K562 (cell line): ENCODE data around the gene FOXP4. TPM values are rescaled to one million over a fixed set of nuclear protein-coding genes. Genes with fewer than 3 reads are reported as not detected.
A peak's percentile ranks its signal among the peaks of the same experiment; 100 is the strongest.

Source experiments
- ATAC-seq: fragments of 200-7000 bp; cut with Tn5 transposase; 3 replicates; pipeline ENCODE4 v1.9.1; 2020; ENCODE audit warnings: moderate library complexity
- BruUV-seq: library from RNA; stranded (reverse); fragments of 400-500 nt; replicated peaks from 2 replicates; lab custom pipeline; 2021; lab: Mats Ljungman, UMichigan
- CTCF ChIA-PET: fragments of 300-600 bp; formaldehyde crosslinking; extraction: SDS; loops from one replicate; lab custom pipeline; 2021; ENCODE audit warnings: low intra/inter-chr PET ratio; lab: Yijun Ruan, JAX
- POLR2A ChIA-PET: fragments of 300-600, 350-650 bp; sonication (Branson Sonifier 250); formaldehyde crosslinking; extraction: SDS; loops from one replicate; lab custom pipeline; 2021; ENCODE audit warnings: antibody characterized with exemption, inconsistent platforms; lab: Yijun Ruan, JAX
- DNase-seq, 4 experiments: peaks; one replicate each; pipeline versions ENCODE4 v3.0.0 to v3.0.0-alpha.2; 2011 to 2018; ENCODE audit warnings: low spot score in 3 of 4, mixed read lengths in 3 of 4; ENCODE audit errors: extremely low read depth in 1 of 4
- FAIRE-seq: peaks from 2 replicates; lab custom pipeline; 2011; peaks lifted over from hg19 to GRCh38; lab: Jason Lieb, UNC
- H2AFZ ChIP-seq: 2 replicates; pipeline ENCODE4 v1.6.0; 2011; ENCODE audit warnings: low read depth, low read length, control low read depth, inconsistent platforms
- H3K27ac ChIP-seq: fragments of 200-600 bp; 3 replicates; pipeline ENCODE4 v1.8.0; 2011; ENCODE audit warnings: low read depth, mild to moderate bottlenecking, control low read depth, inconsistent platforms, low read length, moderate library complexity, mixed read lengths; ENCODE audit errors: extremely low read depth
- H3K27me3 ChIP-seq, 2 experiments: fragments of 300-600 bp in 1 of 2; 2 replicates in 1 of 2; 3 replicates in 1 of 2; pipeline versions ENCODE4 v1.6.0 to v1.8.0; 2011; ENCODE audit warnings: inconsistent platforms in 2 of 2, low read length in 2 of 2, mild to moderate bottlenecking in 1 of 2, mixed read lengths in 1 of 2, moderate library complexity in 1 of 2; ENCODE audit not compliant: control insufficient read depth in 2 of 2, insufficient read depth in 2 of 2
- H3K36me3 ChIP-seq: fragments of 300-600 bp; 3 replicates; pipeline ENCODE4 v1.8.0; 2011; ENCODE audit warnings: mild to moderate bottlenecking, low read length, inconsistent platforms; ENCODE audit not compliant: control insufficient read depth, insufficient read depth
- H3K4me1 ChIP-seq, 2 experiments: fragments of 200-600 bp in 1 of 2; replicated peaks in 1 of 2; 2 replicates in 1 of 2; 3 replicates in 1 of 2; pipeline versions ENCODE4 v1.5.1 to v1.8.0; 2011; ENCODE audit warnings: inconsistent platforms in 2 of 2, low read length in 2 of 2, mild to moderate bottlenecking in 1 of 2, mixed read lengths in 1 of 2, moderate library complexity in 1 of 2; ENCODE audit not compliant: control insufficient read depth in 2 of 2, insufficient read depth in 2 of 2
- H3K4me2 ChIP-seq: 2 replicates; pipeline ENCODE4 v1.6.1; 2011; ENCODE audit warnings: low read length, control low read depth, inconsistent platforms, mixed read lengths; ENCODE audit not compliant: insufficient read depth
- H3K4me3 ChIP-seq: fragments of 200-600 bp; sonication (generic), shearing (Covaris generic); 2 replicates; pipeline ENCODE4 v1.5.1; 2016; ENCODE audit warnings: control low read depth, inconsistent platforms
- H3K79me2 ChIP-seq: fragments of 200-600 bp; 3 replicates; pipeline ENCODE4 v1.8.0; 2011; ENCODE audit warnings: low read length, inconsistent platforms; ENCODE audit not compliant: control insufficient read depth, insufficient read depth
- H3K9ac ChIP-seq, 2 experiments: 2 replicates each; pipeline versions ENCODE4 v1.6.0 to v1.6.1; 2011; ENCODE audit warnings: low read depth in 2 of 2, low read length in 2 of 2, control low read depth in 1 of 2, inconsistent platforms in 1 of 2, mild to moderate bottlenecking in 1 of 2, mixed read lengths in 1 of 2; ENCODE audit not compliant: insufficient read depth in 1 of 2
- H3K9me1 ChIP-seq: one replicate; pipeline ENCODE4 v1.6.0; 2011; ENCODE audit warnings: inconsistent platforms, mild to moderate bottlenecking, low read length, moderate library complexity; ENCODE audit not compliant: control insufficient read depth, insufficient read depth
- H3K9me3 ChIP-seq: replicated peaks from 2 replicates; pipeline ENCODE4 v1.5.1; 2011; ENCODE audit warnings: low read depth, low read length, inconsistent platforms; ENCODE audit not compliant: control insufficient read depth, insufficient read depth
- H4K20me1 ChIP-seq: replicated peaks from 2 replicates; pipeline ENCODE4 v1.6.1; 2011; ENCODE audit warnings: low read length, inconsistent platforms, mixed read lengths; ENCODE audit not compliant: control insufficient read depth, insufficient read depth
- FOXK2 ChIP-seq, 2 experiments: fragments of 450-650 bp; IDR thresholded peaks in 1 of 2; conservative IDR thresholded peaks in 1 of 2; 2 replicates each; pipeline ENCODE4 v1.6.1; 2016; ENCODE audit warnings: low read depth in 2 of 2, mild to moderate bottlenecking in 1 of 2
- LEF1 ChIP-seq: fragments of 450-650 bp; IDR thresholded peaks from 2 replicates; pipeline ENCODE4 v1.6.1; 2016; ENCODE audit warnings: mild to moderate bottlenecking
- POLR2G ChIP-seq: fragments of 200-400 bp; formaldehyde crosslinking; IDR thresholded peaks from 2 replicates; pipeline ENCODE4 v1.6.1; 2017; ENCODE audit warnings: low read depth, mild to moderate bottlenecking, antibody characterized with exemption, low read length, moderate library complexity
- STAT5A ChIP-seq: IDR thresholded peaks from 2 replicates; pipeline ENCODE4 v1.6.1; 2012; ENCODE audit warnings: low read length, inconsistent platforms, borderline replicate concordance
- TRIM28 ChIP-seq: fragments of 450-650 bp; IDR thresholded peaks from 2 replicates; pipeline ENCODE4 v1.6.1; 2017
- ZNF551 ChIP-seq: fragments of 250-450 bp; sonication (Bioruptor Pico); IDR thresholded peaks from 2 replicates; pipeline ENCODE4 v1.5.0; 2021; ENCODE audit warnings: mild to moderate bottlenecking, moderate library complexity
- WGBS: fragments of 100-300 bp; shearing (Covaris generic); methylation state at CpG from one replicate; pipeline ENCODE4 v1.1.6; 2016; ENCODE audit warnings: low coverage, mixed read lengths; ENCODE audit not compliant: insufficient coverage; ENCODE audit errors: missing lambda C conversion rate; 5-methylcytosine and 5-hydroxymethylcytosine counted together
- in situ Hi-C: fragments of 300-500 bp; cut with MboI; formaldehyde crosslinking; loops from 4 replicates; pipeline ENCODE4 v1.15.0; 2018; ENCODE audit warnings: inconsistent platforms, mixed read lengths
- intact Hi-C: fragments of 100-400 bp; cut with micrococcal nuclease; formaldehyde crosslinking; loops from 2 replicates; pipeline ENCODE4 v1.14.2; 2022
- polyA plus RNA-seq, 8 experiments: library from polyadenylated mRNA; depleted of rRNA in 4 of 8; stranded (reverse) in 5 of 8; unstranded in 3 of 8; fragments of >200 nt; fragmentation: Nextera tagmentation in 2 of 8; fragmentation: Illumina TruSeq in 1 of 8; extraction: Ambion mirVana in 2 of 8; extraction: Trizol in 1 of 8; gene quantifications; 2 replicates each; pipeline versions ENCODE4 v1.2.1 to v1.2.3, GENCODE V29; 2011 to 2014; ENCODE audit warnings: inconsistent platforms in 1 of 8, missing spikeins in 1 of 8
- total RNA-seq, 7 experiments: library from RNA; depleted of rRNA in 6 of 7; stranded (reverse); fragments of >200 nt in 6 of 7; fragmentation: Illumina TruSeq in 2 of 7; extraction: Trizol in 2 of 7; gene quantifications; 2 replicates each; pipeline versions ENCODE4 v1.2.1 to v1.2.3, GENCODE V29; 2011 to 2021; ENCODE audit warnings: low replicate concordance in 1 of 7

Gene FOXP4
- total and polyA plus RNA-seq, 9 of the 15 experiments (the other 6 are each of a cell fraction or from before 2014, with no cell fraction given), result 0.11 to 29.4 (median 2.3) TPM

DNA sequence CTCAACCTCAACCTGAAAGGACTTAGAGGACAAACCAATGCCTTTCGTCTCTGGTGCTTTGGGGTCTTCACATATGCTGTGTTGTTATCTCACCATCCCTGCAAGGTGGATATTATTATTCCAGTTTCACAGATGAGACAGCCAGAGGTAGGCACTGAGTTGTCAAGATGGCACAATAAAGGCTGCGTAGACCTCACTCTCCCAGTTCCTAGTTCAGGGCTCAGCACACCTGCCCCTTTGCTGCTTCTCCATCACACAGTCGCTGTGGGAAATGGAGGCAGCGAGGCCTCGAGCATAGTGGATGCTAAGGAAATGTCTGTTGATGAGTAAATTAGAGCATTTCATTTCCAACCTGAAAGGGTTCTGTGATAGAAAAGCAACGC is 22.0 kb downstream of the FOXP4 start (continued):
- TF ChIP-seq ZNF551 (CRISPR knock-in tag), result no peak
- no peak for TF ChIP-seq LEF1
- no peak for TF ChIP-seq TRIM28

GRCh38 chr6:41568585-41569384 is 22.6 kb downstream of the FOXP4 start:
- no peak for ATAC-seq
- no peaks in the 10 kb centered on the region for H3K9me1 ChIP-seq
- H3K27ac ChIP-seq, result no peak overlapping the region
- no peaks in the 10 kb centered on the region for H3K27me3 ChIP-seq
- H3K79me2 ChIP-seq, result no peaks in the 10 kb centered on the region
- H4K20me1 ChIP-seq, result peaks cover 12% of the 10 kb centered on the region
- H3K4me2 ChIP-seq, result no peak overlapping the region
- in situ Hi-C loops (no loop called here), intact Hi-C loops (no loop called here)
- peaks cover 0 to 5% of the 10 kb centered on the region in 2 experiments; a peak in 2 of 5 replicates for H3K4me1 ChIP-seq
- no peak overlapping the region for H3K9ac ChIP-seq
- DNase-seq, result no peak
- TF ChIP-seq POLR2G (0 out of 2 replicates have a peak, but pooled peaks have one; percentile 9), STAT5A (no peak), FOXK2 (conservative IDR thresholded peaks at IDR 0.05 in 1 of 2, IDR thresholded peaks at IDR 0.05 in 1 of 2; ENCODE audit: low read depth in 2 of 2) (peak; percentile 28 to 63; a peak in 1 of 4 replicates)
- whole genome bisulfite sequencing, result 76% methylated on average over 13 of the region's 13 CpGs
- ChIA-PET POLR2A (no interaction called here), CTCF (no interaction called here)
- H3K36me3 ChIP-seq, result peaks cover 55% of the 10 kb centered on the region; the same call in 2 of the 3 replicates
- FAIRE-seq, result peak; percentile 6
- H2AFZ ChIP-seq, result no peak overlapping the region
- BruUV-seq, result no TSS peak
- H3K4me3 ChIP-seq, result no peak overlapping the region
- no peaks in the 10 kb centered on the region for H3K9me3 ChIP-seq
